SK-N-SH treated with all-trans-retinoic acid at 6 μM for 48 hours (cell line): ENCODE results near the gene ETDA.

Source experiments
- ATAC-seq: fragments of 200-7000 bp; cut with Tn5 transposase; 3 replicates; pipeline ENCODE4 v1.9.1; 2020; ENCODE audit warnings: mild to moderate bottlenecking, moderate library complexity
- BACH2 ChIP-seq: fragments of 250-450 bp; sonication (Bioruptor Pico); IDR thresholded peaks from 2 replicates; pipeline ENCODE4 v1.9.0; 2021; ENCODE audit warnings: mild to moderate bottlenecking, borderline replicate concordance
- CSDC2 ChIP-seq: fragments of 250-450 bp; sonication (Bioruptor Pico); IDR thresholded peaks from 2 replicates; pipeline ENCODE4 v1.5.0; 2020; ENCODE audit warnings: mild to moderate bottlenecking, moderate library complexity
- ESRRG ChIP-seq: fragments of 250-450 bp; sonication (Bioruptor Pico); IDR thresholded peaks from 2 replicates; pipeline ENCODE4 v1.6.1; 2021; ENCODE audit warnings: mild to moderate bottlenecking
- GLIS3 ChIP-seq: fragments of 250-450 bp; sonication (Bioruptor Pico); IDR thresholded peaks from 2 replicates; pipeline ENCODE4 v1.5.0; 2020; ENCODE audit warnings: mild to moderate bottlenecking, moderate library complexity
- OSR1 ChIP-seq: fragments of 250-450 bp; sonication (Bioruptor Pico); IDR thresholded peaks from 2 replicates; pipeline ENCODE4 v1.8.0; 2022; ENCODE audit warnings: moderate library complexity, mild to moderate bottlenecking, inconsistent platforms
- PPARA ChIP-seq: fragments of 250-450 bp; sonication (Bioruptor Pico); IDR thresholded peaks from 2 replicates; pipeline ENCODE4 v1.5.0; 2020; ENCODE audit warnings: mild to moderate bottlenecking, borderline replicate concordance
- SNAI2 ChIP-seq: fragments of 250-450 bp; sonication (Bioruptor Pico); IDR thresholded peaks from 2 replicates; pipeline ENCODE4 v1.5.0; 2020; ENCODE audit warnings: mild to moderate bottlenecking, moderate library complexity
- TCF4 ChIP-seq: fragments of 250-450 bp; sonication (Bioruptor Pico); IDR thresholded peaks from 2 replicates; pipeline ENCODE4 v1.8.0; 2021; ENCODE audit warnings: mild to moderate bottlenecking, moderate library complexity, borderline replicate concordance
- TOX ChIP-seq: fragments of 250-450 bp; sonication (Bioruptor Pico); IDR thresholded peaks from 2 replicates; pipeline ENCODE4 v1.8.0; 2021; ENCODE audit warnings: mild to moderate bottlenecking, moderate library complexity, borderline replicate concordance
- ZFP3 ChIP-seq: fragments of 250-450 bp; sonication (Bioruptor Pico); IDR thresholded peaks from 2 replicates; pipeline ENCODE4 v1.5.0; 2020; ENCODE audit warnings: mild to moderate bottlenecking, moderate library complexity
- ZNF565 ChIP-seq: fragments of 450-650 bp; formaldehyde crosslinking; conservative IDR thresholded peaks from 2 replicates; pipeline ENCODE4 v1.5.0; 2020; ENCODE audit warnings: low read depth, mild to moderate bottlenecking, moderate library complexity
- ZNF70 ChIP-seq: fragments of 450-650 bp; formaldehyde crosslinking; IDR thresholded peaks from 2 replicates; pipeline ENCODE4 v1.5.0; 2020; ENCODE audit warnings: mild to moderate bottlenecking, moderate library complexity
- ZNF8 ChIP-seq: fragments of 450-650 bp; formaldehyde crosslinking; IDR thresholded peaks from 2 replicates; pipeline ENCODE4 v1.5.0; 2020; ENCODE audit warnings: mild to moderate bottlenecking, moderate library complexity
- TF ChIP-seq, protein P1 (sequence below): fragments of 250-450 bp; sonication (Bioruptor Pico); IDR thresholded peaks from 2 replicates; pipeline ENCODE4 v1.8.0; 2021; ENCODE audit warnings: low read depth, mild to moderate bottlenecking, moderate library complexity, borderline replicate concordance
- TF ChIP-seq, protein P2 (sequence below): fragments of 250-450 bp; sonication (Bioruptor Pico); IDR thresholded peaks from 2 replicates; pipeline ENCODE4 v1.8.0; 2020; ENCODE audit warnings: mild to moderate bottlenecking, moderate library complexity, borderline replicate concordance
- TF ChIP-seq, protein P3 (sequence below): fragments of 250-450 bp; sonication (Bioruptor Pico); IDR thresholded peaks from 2 replicates; pipeline ENCODE4 v1.5.1; 2021; ENCODE audit warnings: mild to moderate bottlenecking, moderate library complexity
- TF ChIP-seq, protein P4 (sequence below): fragments of 250-450 bp; sonication (Bioruptor Pico); IDR thresholded peaks from 2 replicates; pipeline ENCODE4 v1.5.1; 2020; ENCODE audit warnings: low read depth, mild to moderate bottlenecking, moderate library complexity

The ETDA gene

DNA sequence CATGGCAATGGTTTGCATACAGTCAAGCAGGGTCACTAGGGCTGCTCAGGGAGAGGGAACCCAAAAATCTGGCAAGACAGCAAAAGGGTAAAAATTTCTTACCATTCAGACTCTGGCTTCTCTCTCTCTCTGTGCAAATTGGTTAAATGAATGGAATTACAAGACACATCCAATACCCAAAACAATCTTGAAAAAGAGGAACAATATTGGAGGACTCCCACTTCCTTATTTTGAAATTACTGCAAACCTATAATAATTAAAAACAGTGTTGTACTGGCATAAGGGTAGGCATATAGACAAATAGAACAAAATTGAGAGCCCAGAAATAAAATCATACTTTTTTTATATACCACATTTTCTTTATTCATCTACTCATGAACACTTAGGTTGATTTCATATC lies 24.1 kb downstream of the ETDA start (continued):
- TF ChIP-seq ZFP3 (CRISPR knock-in tag) (no peak), ZNF565 (CRISPR knock-in tag) (no peak), GLIS3 (CRISPR knock-in tag) (no peak), ESRRG (CRISPR knock-in tag) (no peak)
- TF ChIP-seq, all 23 proteins: peak for 0

DNA sequence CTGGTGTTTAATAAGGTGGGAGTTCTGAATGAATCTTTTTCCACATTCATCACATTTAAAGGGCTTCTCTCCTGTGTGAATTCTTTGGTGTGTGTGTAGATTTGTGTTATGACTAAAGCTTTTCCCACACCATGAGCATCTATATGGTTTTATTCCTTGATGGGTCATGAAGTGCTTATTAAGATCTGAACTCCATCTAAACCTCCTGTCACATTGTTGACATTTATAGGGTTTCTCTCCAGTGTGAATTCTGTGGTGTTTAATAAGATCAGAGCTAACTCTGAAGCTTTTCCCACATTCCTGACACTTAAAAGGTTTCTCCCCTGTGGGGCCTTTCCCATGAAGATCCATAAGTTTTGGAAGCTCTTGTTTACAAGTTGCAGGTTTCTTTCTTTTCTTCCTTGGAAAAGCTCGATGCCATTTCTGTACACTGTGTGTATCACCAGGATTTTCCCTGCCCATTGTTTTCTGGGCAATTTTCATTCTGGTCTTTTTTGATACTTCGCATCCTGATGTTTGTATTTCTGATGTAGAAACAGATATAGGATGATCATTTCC lies 35.5 kb downstream of the ETDA start:
- ATAC-seq = no peak
- TF ChIP-seq ZNF70 (CRISPR knock-in tag) (no peak), TCF4 (CRISPR knock-in tag) (no peak), BACH2 (CRISPR knock-in tag) (no peak), CSDC2 (CRISPR knock-in tag) (no peak)
- TF ChIP-seq, protein P1, sequence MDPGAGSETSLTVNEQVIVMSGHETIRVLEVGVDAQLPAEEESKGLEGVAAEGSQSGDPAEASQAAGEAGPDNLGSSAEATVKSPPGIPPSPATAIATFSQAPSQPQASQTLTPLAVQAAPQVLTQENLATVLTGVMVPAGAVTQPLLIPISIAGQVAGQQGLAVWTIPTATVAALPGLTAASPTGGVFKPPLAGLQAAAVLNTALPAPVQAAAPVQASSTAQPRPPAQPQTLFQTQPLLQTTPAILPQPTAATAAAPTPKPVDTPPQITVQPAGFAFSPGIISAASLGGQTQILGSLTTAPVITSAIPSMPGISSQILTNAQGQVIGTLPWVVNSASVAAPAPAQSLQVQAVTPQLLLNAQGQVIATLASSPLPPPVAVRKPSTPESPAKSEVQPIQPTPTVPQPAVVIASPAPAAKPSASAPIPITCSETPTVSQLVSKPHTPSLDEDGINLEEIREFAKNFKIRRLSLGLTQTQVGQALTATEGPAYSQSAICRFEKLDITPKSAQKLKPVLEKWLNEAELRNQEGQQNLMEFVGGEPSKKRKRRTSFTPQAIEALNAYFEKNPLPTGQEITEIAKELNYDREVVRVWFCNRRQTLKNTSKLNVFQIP (CRISPR knock-in tag) = no peak
- TF ChIP-seq, protein P2, sequence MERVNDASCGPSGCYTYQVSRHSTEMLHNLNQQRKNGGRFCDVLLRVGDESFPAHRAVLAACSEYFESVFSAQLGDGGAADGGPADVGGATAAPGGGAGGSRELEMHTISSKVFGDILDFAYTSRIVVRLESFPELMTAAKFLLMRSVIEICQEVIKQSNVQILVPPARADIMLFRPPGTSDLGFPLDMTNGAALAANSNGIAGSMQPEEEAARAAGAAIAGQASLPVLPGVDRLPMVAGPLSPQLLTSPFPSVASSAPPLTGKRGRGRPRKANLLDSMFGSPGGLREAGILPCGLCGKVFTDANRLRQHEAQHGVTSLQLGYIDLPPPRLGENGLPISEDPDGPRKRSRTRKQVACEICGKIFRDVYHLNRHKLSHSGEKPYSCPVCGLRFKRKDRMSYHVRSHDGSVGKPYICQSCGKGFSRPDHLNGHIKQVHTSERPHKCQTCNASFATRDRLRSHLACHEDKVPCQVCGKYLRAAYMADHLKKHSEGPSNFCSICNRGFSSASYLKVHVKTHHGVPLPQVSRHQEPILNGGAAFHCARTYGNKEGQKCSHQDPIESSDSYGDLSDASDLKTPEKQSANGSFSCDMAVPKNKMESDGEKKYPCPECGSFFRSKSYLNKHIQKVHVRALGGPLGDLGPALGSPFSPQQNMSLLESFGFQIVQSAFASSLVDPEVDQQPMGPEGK (CRISPR knock-in tag) = no peak
- TF ChIP-seq, all 23 proteins: peak for 0

DNA sequence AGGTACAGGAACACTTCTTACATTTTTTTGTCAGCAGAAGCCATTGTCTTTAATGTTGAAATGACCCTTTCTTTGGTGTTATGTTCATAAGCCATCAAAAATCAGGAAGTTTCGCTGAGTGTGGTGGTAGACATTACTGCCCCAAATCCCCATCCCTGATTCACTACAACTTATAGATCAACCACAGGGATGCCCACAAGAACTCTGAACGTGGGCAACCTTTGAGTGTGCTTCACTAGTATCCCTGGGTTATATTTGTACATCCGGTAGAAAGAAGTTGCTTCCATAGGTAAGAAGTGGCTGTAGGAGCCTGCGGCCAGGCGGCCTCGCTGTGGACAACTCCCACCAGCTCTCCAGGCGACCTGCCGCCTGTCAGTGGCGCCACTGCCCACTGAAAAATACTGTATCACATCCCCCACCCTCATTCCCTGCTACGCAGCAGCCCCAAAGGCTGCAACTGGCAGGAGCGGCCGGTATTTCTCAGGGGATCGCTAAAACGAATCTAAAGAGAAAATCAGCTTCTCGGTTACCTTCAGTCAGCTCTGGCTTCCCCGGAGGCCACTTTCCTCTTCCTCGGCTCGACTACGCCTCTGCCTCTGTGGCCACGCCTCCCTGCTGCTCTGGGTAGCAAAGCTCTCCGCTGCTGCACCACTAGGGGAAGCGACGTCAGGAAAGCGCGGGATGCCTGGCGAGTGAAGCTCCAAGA lies 43.5 kb downstream of the ETDA start:
- TF ChIP-seq PPARA (CRISPR knock-in tag) (no peak), TOX (CRISPR knock-in tag) (no peak), SNAI2 (CRISPR knock-in tag) (no peak), ZNF70 (CRISPR knock-in tag) (no peak), BACH2 (CRISPR knock-in tag) (no peak), ESRRG (CRISPR knock-in tag) (no peak), OSR1 (CRISPR knock-in tag) (no peak), ZNF8 (no peak), GLIS3 (CRISPR knock-in tag) (no peak)
- TF ChIP-seq, protein P3, sequence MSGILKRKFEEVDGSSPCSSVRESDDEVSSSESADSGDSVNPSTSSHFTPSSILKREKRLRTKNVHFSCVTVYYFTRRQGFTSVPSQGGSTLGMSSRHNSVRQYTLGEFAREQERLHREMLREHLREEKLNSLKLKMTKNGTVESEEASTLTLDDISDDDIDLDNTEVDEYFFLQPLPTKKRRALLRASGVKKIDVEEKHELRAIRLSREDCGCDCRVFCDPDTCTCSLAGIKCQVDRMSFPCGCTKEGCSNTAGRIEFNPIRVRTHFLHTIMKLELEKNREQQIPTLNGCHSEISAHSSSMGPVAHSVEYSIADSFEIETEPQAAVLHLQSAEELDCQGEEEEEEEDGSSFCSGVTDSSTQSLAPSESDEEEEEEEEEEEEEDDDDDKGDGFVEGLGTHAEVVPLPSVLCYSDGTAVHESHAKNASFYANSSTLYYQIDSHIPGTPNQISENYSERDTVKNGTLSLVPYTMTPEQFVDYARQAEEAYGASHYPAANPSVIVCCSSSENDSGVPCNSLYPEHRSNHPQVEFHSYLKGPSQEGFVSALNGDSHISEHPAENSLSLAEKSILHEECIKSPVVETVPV (CRISPR knock-in tag) = no peak
- TF ChIP-seq, protein P4, sequence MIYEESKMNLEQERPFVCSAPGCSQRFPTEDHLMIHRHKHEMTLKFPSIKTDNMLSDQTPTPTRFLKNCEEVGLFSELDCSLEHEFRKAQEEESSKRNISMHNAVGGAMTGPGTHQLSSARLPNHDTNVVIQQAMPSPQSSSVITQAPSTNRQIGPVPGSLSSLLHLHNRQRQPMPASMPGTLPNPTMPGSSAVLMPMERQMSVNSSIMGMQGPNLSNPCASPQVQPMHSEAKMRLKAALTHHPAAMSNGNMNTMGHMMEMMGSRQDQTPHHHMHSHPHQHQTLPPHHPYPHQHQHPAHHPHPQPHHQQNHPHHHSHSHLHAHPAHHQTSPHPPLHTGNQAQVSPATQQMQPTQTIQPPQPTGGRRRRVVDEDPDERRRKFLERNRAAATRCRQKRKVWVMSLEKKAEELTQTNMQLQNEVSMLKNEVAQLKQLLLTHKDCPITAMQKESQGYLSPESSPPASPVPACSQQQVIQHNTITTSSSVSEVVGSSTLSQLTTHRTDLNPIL = no peak
- peak; percentile 99 for ATAC-seq

DNA sequence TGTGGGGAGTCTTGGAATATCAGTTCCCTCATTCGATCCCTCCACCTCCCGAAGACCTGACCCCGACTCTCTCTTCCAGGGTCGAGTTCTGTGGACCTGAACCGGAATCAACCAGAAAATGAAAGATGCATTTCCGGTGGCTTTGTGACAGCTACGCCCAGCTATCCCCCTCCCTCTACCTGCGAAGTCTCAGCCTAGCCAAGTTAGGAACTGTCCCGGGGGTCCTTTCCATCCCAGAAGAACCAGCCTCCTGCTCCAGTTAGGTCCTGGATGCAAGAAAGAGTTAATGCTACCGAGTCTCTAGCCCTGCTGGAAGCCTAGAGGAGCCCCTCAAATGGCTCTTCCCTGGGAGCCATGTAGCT lies 44.1 kb downstream of the ETDA start:
- ATAC-seq = peak; percentile 17; the same call in 2 of the 3 replicates
- no peak for TF ChIP-seq ZNF70 (CRISPR knock-in tag)
- no peak for TF ChIP-seq CSDC2 (CRISPR knock-in tag)
- no peak for TF ChIP-seq ESRRG (CRISPR knock-in tag)
- TF ChIP-seq, all 23 proteins: peak for 0

DNA sequence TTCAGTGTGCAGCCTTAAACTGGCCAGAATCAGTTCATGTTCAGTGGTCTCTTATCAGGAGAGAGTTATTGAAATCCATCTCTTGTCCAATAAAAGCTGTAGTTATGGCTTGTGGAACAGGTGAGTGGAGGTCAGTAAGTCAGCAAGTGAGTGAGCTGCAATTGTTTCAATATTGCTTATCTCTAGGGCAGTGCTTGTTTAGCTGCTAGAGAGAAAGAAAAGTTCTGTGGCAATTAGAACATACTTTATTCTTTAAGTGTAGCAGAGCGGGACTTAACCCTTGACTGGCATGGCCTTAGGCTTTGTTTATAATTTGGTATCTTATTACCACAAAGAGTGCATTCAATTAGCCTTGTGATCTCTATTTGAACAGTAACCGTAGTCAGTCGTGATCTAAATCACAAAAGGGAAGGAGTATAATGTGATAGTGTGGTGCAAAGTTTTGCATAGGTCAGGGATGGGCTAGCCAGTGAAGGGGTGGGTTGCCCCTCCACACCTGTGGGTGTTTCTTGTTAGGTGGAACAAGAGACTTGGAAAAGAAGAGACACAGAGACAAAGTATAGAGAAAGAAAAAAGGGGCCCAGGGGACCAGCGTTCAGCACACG lies 50.5 kb downstream of the ETDA start:
- no peak for ATAC-seq
- TF ChIP-seq ZNF565 (CRISPR knock-in tag) = no peak
- TF ChIP-seq, protein P2 (CRISPR knock-in tag) = no peak
